B cell (primary cell): Measurements from ENCODE around the gene ZSWIM6. TPM values are rescaled to one million over a fixed set of nuclear protein-coding genes. Genes with fewer than 3 reads are reported as not detected.

Source experiments
- ATAC-seq: fragments of 200-7000 bp; cut with Tn5 transposase; one replicate; pipeline ENCODE4 v1.10.0; 2021; ENCODE audit warnings: low read depth, mild to moderate bottlenecking, moderate number of reproducible peaks, moderate library complexity
- CTCF ChIA-PET: fragments of 350-600 bp; sonication (Branson Sonifier 250); formaldehyde crosslinking; loops from one replicate; lab custom pipeline; 2021; ENCODE audit warnings: antibody characterized with exemption, inconsistent platforms; lab: Charles Lee
- POLR2A ChIA-PET: fragments of 350-600 bp; sonication (Branson Sonifier 250); formaldehyde crosslinking; loops from one replicate; lab custom pipeline; 2021; ENCODE audit warnings: antibody characterized with exemption; lab: Charles Lee
- DNase-seq: peaks from one replicate; pipeline ENCODE4 v3.0.0; 2013
- H2AFZ ChIP-seq: 2 replicates; pipeline ENCODE4 v1.6.1; 2012; ENCODE audit warnings: mild to moderate bottlenecking, low read depth, low read length; ENCODE audit not compliant: insufficient read depth, poor library complexity, severe bottlenecking
- H3K27ac ChIP-seq, 2 donors: 1 replicate in 1 of 2; 2 replicates in 1 of 2; pipeline ENCODE4 v1.5.1; 2012 to 2013; ENCODE audit warnings: low read length in 2 of 2, mild to moderate bottlenecking in 2 of 2, moderate library complexity in 1 of 2
- H3K27me3 ChIP-seq, 4 experiments: fragments of 200-600 bp in 1 of 4; sonication (generic) in 1 of 4; replicated peaks in 1 of 4; 1 replicate in 2 of 4; 2 replicates in 2 of 4; pipeline versions ENCODE4 v1.6.1 to v1.7.0; 2013 to 2016; ENCODE audit warnings: low read length in 3 of 4, mild to moderate bottlenecking in 2 of 4, mixed read lengths in 1 of 4, moderate library complexity in 1 of 4; ENCODE audit not compliant: insufficient read depth in 4 of 4, control insufficient read depth in 3 of 4; ENCODE audit errors: control extremely low read depth in 1 of 4
- H3K36me3 ChIP-seq, 2 experiments: replicated peaks in 1 of 2; 1 replicate in 1 of 2; 2 replicates in 1 of 2; pipeline versions ENCODE4 v1.6.1 to v1.7.1; 2013; ENCODE audit warnings: low read length in 1 of 2; ENCODE audit not compliant: insufficient read depth in 2 of 2, control insufficient read depth in 1 of 2; ENCODE audit errors: control extremely low read depth in 1 of 2, extremely low read depth in 1 of 2
- H3K4me1 ChIP-seq, 2 donors: fragments of 200-600 bp in 1 of 2; sonication (generic) in 1 of 2; 1 replicate in 1 of 2; 2 replicates in 1 of 2; pipeline versions ENCODE4 v1.5.1 to v1.6.1; 2013 to 2017; ENCODE audit warnings: low read length in 2 of 2; ENCODE audit not compliant: control insufficient read depth in 2 of 2, insufficient read depth in 2 of 2
- H3K4me2 ChIP-seq: replicated peaks from 2 replicates; pipeline ENCODE3; 2012; ENCODE audit warnings: mild to moderate bottlenecking, low read depth, low read length; ENCODE audit not compliant: poor library complexity, severe bottlenecking
- H3K4me3 ChIP-seq, 5 experiments: fragments of 200-600 bp in 1 of 5; sonication (generic) in 1 of 5; 1 replicate in 3 of 5; 2 replicates in 2 of 5; pipeline versions ENCODE4 v1.5.1 to v1.7.0; 2011 to 2016; ENCODE audit warnings: low read length in 4 of 5, mild to moderate bottlenecking in 4 of 5, low read depth in 2 of 5, control low read depth in 1 of 5, moderate library complexity in 1 of 5; ENCODE audit not compliant: insufficient read depth in 1 of 5; ENCODE audit errors: control extremely low read depth in 1 of 5, extremely low read depth in 1 of 5
- H3K79me2 ChIP-seq: fragments of 200-600 bp; sonication (generic); one replicate; pipeline ENCODE4 v1.6.0; 2016; ENCODE audit warnings: low read length; ENCODE audit not compliant: control insufficient read depth, insufficient read depth
- H3K9ac ChIP-seq: fragments of 200-600 bp; sonication (generic); 2 replicates; pipeline ENCODE4 v1.6.1; 2017; ENCODE audit warnings: mild to moderate bottlenecking, low read length, moderate library complexity
- H3K9me3 ChIP-seq, 3 donors: one replicate each; pipeline versions ENCODE4 v1.6.1 to v1.7.1; 2013; ENCODE audit warnings: low read length in 2 of 3; ENCODE audit not compliant: control insufficient read depth in 2 of 3, insufficient read depth in 1 of 3; ENCODE audit errors: control extremely low read depth in 1 of 3
- H4K20me1 ChIP-seq: 2 replicates; pipeline ENCODE4 v1.6.0; 2012; ENCODE audit warnings: mild to moderate bottlenecking, low read length; ENCODE audit not compliant: insufficient read depth, control insufficient read depth, poor library complexity, severe bottlenecking
- H3K27ac Mint-ChIP-seq: one replicate; pipeline ENCODE4 v1.8.0; 2021; ENCODE audit warnings: mixed read lengths
- H3K27me3 Mint-ChIP-seq: one replicate; pipeline ENCODE4 v1.8.0; 2021; ENCODE audit warnings: mixed read lengths
- H3K4me1 Mint-ChIP-seq: one replicate; pipeline ENCODE4 v1.8.0; 2021; ENCODE audit warnings: mixed read lengths
- H3K4me3 Mint-ChIP-seq: one replicate; pipeline ENCODE4 v1.8.0; 2021; ENCODE audit warnings: mixed read lengths
- H3K9me3 Mint-ChIP-seq: one replicate; pipeline ENCODE4 v1.8.0; 2022; ENCODE audit warnings: mixed read lengths; ENCODE audit not compliant: insufficient read depth
- CTCF ChIP-seq: fragments of 200-600 bp; IDR thresholded peaks from one replicate; pipeline ENCODE4 v1.8.0; 2022; ENCODE audit warnings: antibody characterized with exemption, mild to moderate bottlenecking
- EZH2 ChIP-seq: IDR thresholded peaks from 2 replicates; pipeline ENCODE4 v1.6.1; 2012; ENCODE audit warnings: borderline replicate concordance, low read depth, mild to moderate bottlenecking, moderate library complexity, low read length; ENCODE audit not compliant: insufficient read depth, poor library complexity, severe bottlenecking
- WGBS: methylation state at CpG from one replicate; pipeline ENCODE4 v1.1.5; 2013; ENCODE audit warnings: missing lambda C conversion rate; ENCODE audit not compliant: insufficient coverage; 5-methylcytosine and 5-hydroxymethylcytosine counted together
- intact Hi-C: fragments of 100-400 bp; cut with micrococcal nuclease; formaldehyde crosslinking; loops from one replicate; pipeline ENCODE4 v1.10.0; 2022
- polyA plus RNA-seq: library from polyadenylated mRNA; depleted of rRNA; stranded (reverse); fragments of >200 nt; gene quantifications from 2 replicates; pipeline ENCODE4 v1.2.3, GENCODE V29; 2012
- total RNA-seq, 2 donors: library from RNA; stranded (reverse); fragments of 120-200 nt in 1 of 2; gene quantifications; 1 replicate in 1 of 2; 2 replicates in 1 of 2; pipeline versions ENCODE4 v1.2.3 to v1.2.4, GENCODE V29; 2013 to 2022

ZSWIM6 gene
- total and polyA plus RNA-seq, 2 donors (not counting 1 experiment from before 2014, with no cell fraction given): 7.9 to 16.4 TPM

- Histone ChIP-seq H3K79me2 (no peaks in the 10 kb centered on the region), H4K20me1 (no peaks in the 10 kb centered on the region), H3K4me3 (no peak overlapping the region), H3K4me2 (no peak overlapping the region), H3K4me1 (no peaks in the 10 kb centered on the region), H3K9me3 (no peaks in the 10 kb centered on the region), H3K27ac (no peak overlapping the region), H2AFZ (no peak overlapping the region), H3K27me3 (no peaks in the 10 kb centered on the region), H3K36me3 (no peaks in the 10 kb centered on the region), H3K9ac (no peak overlapping the region)
- TF ChIP-seq CTCF: no peak
- TF ChIP-seq EZH2: no peak
- POLR2A ChIA-PET: no interaction called here
- no peaks in the 10 kb centered on the region for H3K9me3 Mint-ChIP-seq
- H3K27me3 Mint-ChIP-seq: no peaks in the 10 kb centered on the region
- H3K4me1 Mint-ChIP-seq: no peaks in the 10 kb centered on the region
- ATAC-seq: no peak
- H3K4me3 Mint-ChIP-seq: no peak overlapping the region
- WGBS: 68% methylated on average over 3 of the region's 4 CpGs
- intact Hi-C loops: no loop called here
- CTCF ChIA-PET: no interaction called here
- DNase-seq: no peak
- no peak overlapping the region for H3K27ac Mint-ChIP-seq
Observed at GRCh38 chr5:61575103-61575502, 243.0 kb downstream of the ZSWIM6 start.

- ChIA-PET POLR2A (no interaction called here), CTCF (no interaction called here)
- WGBS: no CpG with 5 or more reads among the region's 6 CpGs
- H3K9ac ChIP-seq: no peak overlapping the region
- TF ChIP-seq EZH2 (no peak), CTCF (no peak)
- H3K9me3 Mint-ChIP-seq: no peaks in the 10 kb centered on the region
- H3K9me3 ChIP-seq: no peaks in the 10 kb centered on the region
- no peak overlapping the region for H3K27ac Mint-ChIP-seq
- no peak overlapping the region for H2AFZ ChIP-seq
- H4K20me1 ChIP-seq: no peaks in the 10 kb centered on the region
- intact Hi-C loops: no loop called here
- H3K79me2 ChIP-seq: no peaks in the 10 kb centered on the region
- no peak overlapping the region for H3K4me3 ChIP-seq
- H3K27me3 ChIP-seq: no peaks in the 10 kb centered on the region
- no peaks in the 10 kb centered on the region for H3K36me3 ChIP-seq
- no peak overlapping the region for H3K27ac ChIP-seq
- H3K4me1 Mint-ChIP-seq: no peaks in the 10 kb centered on the region
- H3K4me1 ChIP-seq: no peaks in the 10 kb centered on the region
- DNase-seq (no peak), ATAC-seq (no peak)
- H3K4me3 Mint-ChIP-seq: no peak overlapping the region
- H3K27me3 Mint-ChIP-seq: no peaks in the 10 kb centered on the region
- no peak overlapping the region for H3K4me2 ChIP-seq
Observed at GRCh38 chr5:61575581-61575980, 243.5 kb downstream of the ZSWIM6 start.
